ENCODE measurements around the gene BBX. TPM values are rescaled to one million over a fixed set of nuclear protein-coding genes. Genes with fewer than 3 reads are reported as not detected.

The BBX gene
- total RNA-seq, 1 experiment from 2014 or later = 45.0 TPM

- no peak for TF ChIP-seq ARID4B (CRISPR knock-in tag; IDR thresholded peaks at IDR 0.05; ENCODE audit: borderline replicate concordance)
- TF ChIP-seq PREB (CRISPR knock-in tag; IDR thresholded peaks at IDR 0.05; ENCODE audit: borderline replicate concordance) = no peak
- TF ChIP-seq AR (CRISPR knock-in tag; IDR thresholded peaks at IDR 0.05) = no peak
- no peak for TF ChIP-seq ZNF416 (CRISPR knock-in tag; IDR thresholded peaks at IDR 0.05)
- TF ChIP-seq ZNF219 (CRISPR knock-in tag; IDR thresholded peaks at IDR 0.05; ENCODE audit: borderline replicate concordance) = no peak
These were observed 231.2 kb downstream of the BBX start (continued) for GRCh38 chr3:107753976-107754375.

GRCh38 chr3:107756649-107757048 lies 233.9 kb downstream of the BBX start:
- Mint-ChIP-seq H3K4me1 (peaks cover 5% of the 10 kb centered on the region), H3K36me3 (peaks cover 6% of the 10 kb centered on the region; the same call in 1 of the 2 replicates), H3K27me3 (ENCODE audit: low read depth) (no peaks in the 10 kb centered on the region), H3K4me3 (no peak overlapping the region), H3K27ac (no peak overlapping the region), H3K9me3 (no peaks in the 10 kb centered on the region)
- DNase-seq (ENCODE audit: low spot score) = no peak
- ChIA-PET POLR2A (no interaction called here), CTCF (no interaction called here)
- TF ChIP-seq AR (CRISPR knock-in tag; IDR thresholded peaks at IDR 0.05) = no peak
- no peak for ATAC-seq

GRCh38 chr3:107757140-107757539 lies 234.4 kb downstream of the BBX start:
- H3K4me3 Mint-ChIP-seq = no peak overlapping the region
- H3K9me3 Mint-ChIP-seq = no peaks in the 10 kb centered on the region
- H3K27me3 Mint-ChIP-seq (ENCODE audit: low read depth) = no peaks in the 10 kb centered on the region
- ChIA-PET POLR2A (no interaction called here), CTCF (no interaction called here)
- DNase-seq (ENCODE audit: low spot score) = no peak
- no peak for TF ChIP-seq STAT6 (CRISPR knock-in tag; conservative IDR thresholded peaks at IDR 0.05; ENCODE audit: low read depth)
- TF ChIP-seq ZNF425 (CRISPR knock-in tag; conservative IDR thresholded peaks at IDR 0.05) = no peak
- TF ChIP-seq FOXK1 (CRISPR knock-in tag; IDR thresholded peaks at IDR 0.05) = no peak
- TF ChIP-seq ZMAT4 (CRISPR knock-in tag; IDR thresholded peaks at IDR 0.05) = no peak
- TF ChIP-seq USF2 (CRISPR knock-in tag; IDR thresholded peaks at IDR 0.05) = no peak
- H3K27ac Mint-ChIP-seq = no peak overlapping the region
- peaks cover 6% of the 10 kb centered on the region; the same call in 1 of the 2 replicates for H3K36me3 Mint-ChIP-seq
- no peak for ATAC-seq
- peaks cover 5% of the 10 kb centered on the region for H3K4me1 Mint-ChIP-seq

Data from WTC11 (cell line).